GM12865 (cell line): ENCODE measurements around the gene SPRED3.
"Not testable (repeated sequence)": the region's sequence is repeated elsewhere in the genome, so short reads cannot be mapped to it uniquely, and the experiment has no call there.

Experiments used
- DNase-seq: peaks from one replicate; pipeline ENCODE4 v3.0.0; 2010; ENCODE audit warnings: low read depth
- H3K4me3 ChIP-seq: 2 replicates; pipeline ENCODE4 v1.5.1; 2011; ENCODE audit warnings: mild to moderate bottlenecking, low read depth, low read length, control low read depth
- CTCF ChIP-seq: IDR thresholded peaks from 2 replicates; pipeline ENCODE4 v1.5.1; 2011; ENCODE audit warnings: low read length, control low read depth, low read depth, inconsistent platforms; ENCODE audit not compliant: insufficient read depth; ENCODE audit errors: missing control alignments

Gene SPRED3

GRCh38 chr19:38411041-38411712, 22.7 kb downstream of the SPRED3 start:
- DNase-seq = no peak
- TF ChIP-seq CTCF = no peak

GRCh38 chr19:38411898-38412297, 23.4 kb downstream of the SPRED3 start:
- not testable (repeated sequence) for H3K4me3 ChIP-seq, DNase-seq

More at GRCh38 chr19:38411041-38411712, 22.7 kb downstream of the SPRED3 start:
- H3K4me3 ChIP-seq = no peak overlapping the region

GRCh38 chr19:38412491-38412890, 24.0 kb downstream of the SPRED3 start:
- TF ChIP-seq CTCF = no peak
- H3K4me3 ChIP-seq = no peak overlapping the region
- no peak for DNase-seq

GRCh38 chr19:38412961-38413360, 24.5 kb downstream of the SPRED3 start:
- no peak for DNase-seq
- no peak overlapping the region for H3K4me3 ChIP-seq
- no peak for TF ChIP-seq CTCF

- H3K4me3 ChIP-seq = no peak overlapping the region
- no peak for DNase-seq
- no peak for TF ChIP-seq CTCF
Measured at GRCh38 chr19:38413416-38413815, 24.9 kb downstream of the SPRED3 start.

GRCh38 chr19:38417146-38417543, 28.6 kb downstream of the SPRED3 start:
- no peak for TF ChIP-seq CTCF
- no peak overlapping the region for H3K4me3 ChIP-seq
- DNase-seq = no peak

GRCh38 chr19:38417544-38418506, 29.3 kb downstream of the SPRED3 start:
- no peak for TF ChIP-seq CTCF
- H3K4me3 ChIP-seq = peak overlapping the region; percentile 47
- DNase-seq = peak; percentile 68
